H1 (cell line): ENCODE data around the gene USH1C. TPM values are rescaled to one million over a fixed set of nuclear protein-coding genes. Genes with fewer than 3 reads are reported as not detected.

Experiments
- CTCF ChIA-PET: fragments of 300-600 bp; sonication (Branson Sonifier 250); formaldehyde crosslinking; loops from one replicate; lab custom pipeline; 2021; ENCODE audit not compliant: partially characterized antibody; lab: Charles Lee
- POLR2A ChIA-PET: fragments of 300-600 bp; sonication (Branson Sonifier 250); formaldehyde crosslinking; loops from one replicate; lab custom pipeline; 2021; ENCODE audit warnings: inconsistent platforms; ENCODE audit not compliant: partially characterized antibody; lab: Charles Lee
- DNase-seq, 2 experiments: peaks; one replicate each; pipeline versions ENCODE4 v3.0.0 to v3.0.0-alpha.2; 2010 to 2022; ENCODE audit warnings: low spot score in 2 of 2, low read depth in 1 of 2, mixed read lengths in 1 of 2
- FAIRE-seq: peaks from 2 replicates; lab custom pipeline; 2011; peaks lifted over from hg19 to GRCh38; lab: Jason Lieb, UNC
- H2AFZ ChIP-seq: 2 replicates; pipeline ENCODE4 v1.8.1; 2012; ENCODE audit warnings: low read length, inconsistent platforms
- H2AK5ac ChIP-seq: 2 replicates; pipeline ENCODE4 v1.6.1; 2013; ENCODE audit warnings: low read depth, low read length
- H2BK120ac ChIP-seq: replicated peaks from 2 replicates; pipeline ENCODE3; 2013; ENCODE audit warnings: low read depth, low read length, inconsistent platforms
- H2BK12ac ChIP-seq: 2 replicates; pipeline ENCODE4 v1.6.1; 2013; ENCODE audit warnings: low read depth, low read length
- H2BK15ac ChIP-seq: 2 replicates; pipeline ENCODE4 v1.6.1; 2013; ENCODE audit warnings: low read length
- H2BK20ac ChIP-seq: 2 replicates; pipeline ENCODE4 v1.6.1; 2013; ENCODE audit warnings: low read length
- H2BK5ac ChIP-seq: 2 replicates; pipeline ENCODE4 v1.6.1; 2013; ENCODE audit warnings: low read depth, low read length
- H3K14ac ChIP-seq: 2 replicates; pipeline ENCODE4 v1.6.1; 2013; ENCODE audit warnings: inconsistent platforms; ENCODE audit not compliant: insufficient read length
- H3K18ac ChIP-seq: 2 replicates; pipeline ENCODE4 v1.6.1; 2013; ENCODE audit warnings: low read length; ENCODE audit errors: extremely low read depth
- H3K23ac ChIP-seq: 2 replicates; pipeline ENCODE4 v1.6.1; 2013; ENCODE audit warnings: inconsistent platforms; ENCODE audit not compliant: insufficient read length
- H3K23me2 ChIP-seq: 2 replicates; pipeline ENCODE4 v1.6.1; 2013; ENCODE audit warnings: low read depth, low read length
- H3K27ac ChIP-seq: 2 replicates; pipeline ENCODE4 v1.6.1; 2011; ENCODE audit warnings: low read depth, low read length, inconsistent platforms
- H3K27me3 ChIP-seq, 4 experiments: replicated peaks in 1 of 4; 1 replicate in 1 of 4; 2 replicates in 3 of 4; pipeline versions ENCODE4 v1.6.1 to v1.8.1; 2011 to 2013; ENCODE audit warnings: low read length in 3 of 4, mild to moderate bottlenecking in 3 of 4, inconsistent platforms in 2 of 4, mixed read lengths in 2 of 4, moderate library complexity in 1 of 4; ENCODE audit not compliant: control insufficient read depth in 3 of 4, insufficient read depth in 3 of 4; ENCODE audit errors: extremely low read depth in 1 of 4
- H3K36me3 ChIP-seq, 4 experiments: 2 replicates each; pipeline versions ENCODE4 v1.6.1 to v1.8.1; 2011 to 2013; ENCODE audit warnings: mild to moderate bottlenecking in 4 of 4, low read length in 3 of 4, moderate library complexity in 2 of 4, control low read depth in 1 of 4, inconsistent platforms in 1 of 4; ENCODE audit not compliant: insufficient read depth in 4 of 4, control insufficient read depth in 2 of 4
- H3K4ac ChIP-seq: replicated peaks from 2 replicates; pipeline ENCODE3; 2013; ENCODE audit warnings: low read length, low read depth, mixed read lengths, inconsistent platforms; ENCODE audit not compliant: insufficient read length
- H3K4me1 ChIP-seq, 4 experiments: replicated peaks in 1 of 4; 1 replicate in 1 of 4; 2 replicates in 3 of 4; pipeline versions ENCODE4 v1.6.1 to v1.8.1; 2011 to 2013; ENCODE audit warnings: low read length in 3 of 4, inconsistent platforms in 2 of 4, mixed read lengths in 1 of 4; ENCODE audit not compliant: insufficient read depth in 4 of 4, control insufficient read depth in 3 of 4
- H3K4me2 ChIP-seq, 2 experiments: 2 replicates each; pipeline versions ENCODE4 v1.6.1 to v1.8.1; 2011 to 2013; ENCODE audit warnings: low read depth in 2 of 2, low read length in 2 of 2, control low read depth in 1 of 2, inconsistent platforms in 1 of 2, mild to moderate bottlenecking in 1 of 2; ENCODE audit not compliant: insufficient read depth in 1 of 2
- H3K4me3 ChIP-seq, 4 experiments: fragments of 200-600, 300-600 bp in 1 of 4; sonication (generic), shearing (Covaris generic), sonication (Bioruptor Twin) in 1 of 4; 2 replicates each; pipeline versions ENCODE4 v1.5.1 to v1.8.1; 2011 to 2016; ENCODE audit warnings: low read length in 4 of 4, low read depth in 3 of 4, control low read depth in 2 of 4, inconsistent platforms in 2 of 4, mild to moderate bottlenecking in 2 of 4, mixed read lengths in 1 of 4, moderate library complexity in 1 of 4; ENCODE audit not compliant: insufficient read depth in 2 of 4; ENCODE audit errors: extremely low read depth in 1 of 4
- H3K56ac ChIP-seq: replicated peaks from 2 replicates; pipeline ENCODE3; 2013; ENCODE audit warnings: low read depth, mild to moderate bottlenecking, mixed read lengths, low read length, inconsistent platforms; ENCODE audit not compliant: insufficient read length
- H3K79me1 ChIP-seq: 2 replicates; pipeline ENCODE4 v1.6.1; 2013; ENCODE audit warnings: low read depth, low read length, control low read depth
- H3K79me2 ChIP-seq, 2 experiments: 2 replicates each; pipeline versions ENCODE4 v1.6.1 to v1.8.1; 2012 to 2013; ENCODE audit warnings: low read length in 2 of 2, mild to moderate bottlenecking in 2 of 2, inconsistent platforms in 1 of 2; ENCODE audit not compliant: insufficient read depth in 2 of 2, control insufficient read depth in 1 of 2
- H3K9ac ChIP-seq, 4 experiments: replicated peaks in 1 of 4; 1 replicate in 1 of 4; 2 replicates in 3 of 4; pipeline versions ENCODE4 v1.6.1 to v1.8.1; 2011 to 2013; ENCODE audit warnings: low read depth in 3 of 4, low read length in 3 of 4, control low read depth in 2 of 4, mild to moderate bottlenecking in 2 of 4, moderate library complexity in 2 of 4, inconsistent platforms in 1 of 4; ENCODE audit errors: extremely low read depth in 1 of 4
- H3K9me3 ChIP-seq, 2 experiments: 2 replicates each; pipeline versions ENCODE4 v1.6.1 to v1.8.1; 2012 to 2013; ENCODE audit warnings: mild to moderate bottlenecking in 2 of 2, moderate library complexity in 2 of 2, control low read depth in 1 of 2, inconsistent platforms in 1 of 2, low read depth in 1 of 2, low read length in 1 of 2, mixed read lengths in 1 of 2; ENCODE audit not compliant: insufficient read depth in 2 of 2
- H4K20me1 ChIP-seq, 2 experiments: replicated peaks in 1 of 2; 2 replicates each; pipeline versions ENCODE3 to v1.8.1; 2011 to 2013; ENCODE audit warnings: inconsistent platforms in 2 of 2, low read length in 2 of 2, mild to moderate bottlenecking in 1 of 2; ENCODE audit not compliant: insufficient read depth in 2 of 2, control insufficient read depth in 1 of 2
- H4K5ac ChIP-seq: 2 replicates; pipeline ENCODE4 v1.6.1; 2013; ENCODE audit warnings: low read length, low read depth, mixed read lengths, inconsistent platforms; ENCODE audit not compliant: insufficient read length
- H4K8ac ChIP-seq: 2 replicates; pipeline ENCODE4 v1.8.0; 2013; ENCODE audit warnings: mild to moderate bottlenecking, moderate library complexity, low read length, inconsistent platforms; ENCODE audit not compliant: insufficient read depth; ENCODE audit errors: extremely low read depth
- H4K91ac ChIP-seq: replicated peaks from 2 replicates; pipeline ENCODE3; 2013; ENCODE audit warnings: low read length, mixed read lengths, inconsistent platforms; ENCODE audit not compliant: insufficient read length
- BACH1 ChIP-seq: IDR thresholded peaks from 2 replicates; pipeline ENCODE4 v1.6.1; 2012; ENCODE audit warnings: low read length, improper control_type of control experiment
- GTF2F1 ChIP-seq: IDR thresholded peaks from 2 replicates; pipeline ENCODE4 v1.6.1; 2012; ENCODE audit warnings: low read depth, low read length, improper control_type of control experiment, borderline replicate concordance
- SP2 ChIP-seq: IDR thresholded peaks from 2 replicates; pipeline ENCODE4 v1.6.1; 2012; ENCODE audit warnings: mild to moderate bottlenecking, low read length, inconsistent platforms
- SRF ChIP-seq: IDR thresholded peaks from 2 replicates; pipeline ENCODE4 v1.6.1; 2011; ENCODE audit warnings: mild to moderate bottlenecking, low read depth, low read length, moderate library complexity
- SUZ12 ChIP-seq: fragments of 200-600 bp; sonication (generic); IDR thresholded peaks from 2 replicates; pipeline ENCODE4 v1.6.1; 2012; ENCODE audit warnings: mild to moderate bottlenecking, inconsistent platforms, low read length, moderate library complexity, mixed read lengths
- WGBS, 2 experiments: shearing (Covaris generic) in 1 of 2; methylation state at CpG; one replicate each; pipeline versions ENCODE4 v1.1.6 to v1.1.7; 2013 to 2015; ENCODE audit warnings: low lambda C conversion rate in 2 of 2, mixed read lengths in 2 of 2, inconsistent platforms in 1 of 2, low coverage in 1 of 2, missing lambda C conversion rate in 1 of 2; ENCODE audit not compliant: insufficient replicate concordance in 2 of 2, insufficient coverage in 1 of 2, insufficient read length in 1 of 2; ENCODE audit errors: extremely low coverage in 1 of 2, missing lambda C conversion rate in 1 of 2; 5-methylcytosine and 5-hydroxymethylcytosine counted together
- polyA plus RNA-seq, 7 experiments: library from polyadenylated mRNA; depleted of rRNA in 3 of 7; stranded (reverse) in 5 of 7; unstranded in 2 of 7; fragments of >200 nt in 5 of 7; fragments of 200-250 nt in 2 of 7; gene quantifications; 1 replicate in 5 of 7; 2 replicates in 1 of 7; 4 replicates in 1 of 7; pipeline versions ENCODE4 v1.2.1 to v1.2.3, GENCODE V29; 2011 to 2013; ENCODE audit warnings: missing spikeins in 2 of 7, mixed read lengths in 2 of 7
- total RNA-seq: library from RNA; stranded (reverse); fragmentation: NEBNext Ultra II Directional; extraction: Animal tissue kit (Norgen Biotek cat#: 25700); gene quantifications from 2 replicates; pipeline ENCODE4 v1.2.1, GENCODE V29; 2021
- TF ChIP-seq, protein P1 (sequence below): IDR thresholded peaks from 2 replicates; pipeline ENCODE4 v1.6.1; 2012; ENCODE audit warnings: low read length, inconsistent platforms
- TF ChIP-seq, protein P2 (sequence below): IDR thresholded peaks from 2 replicates; pipeline ENCODE4 v1.6.1; 2012; ENCODE audit warnings: inconsistent platforms

USH1C gene
- total and polyA plus RNA-seq, 2 of the 8 experiments (the other 6 are each of a cell fraction or from before 2014, with no cell fraction given) = 1.3 to 1.6 TPM

DNA sequence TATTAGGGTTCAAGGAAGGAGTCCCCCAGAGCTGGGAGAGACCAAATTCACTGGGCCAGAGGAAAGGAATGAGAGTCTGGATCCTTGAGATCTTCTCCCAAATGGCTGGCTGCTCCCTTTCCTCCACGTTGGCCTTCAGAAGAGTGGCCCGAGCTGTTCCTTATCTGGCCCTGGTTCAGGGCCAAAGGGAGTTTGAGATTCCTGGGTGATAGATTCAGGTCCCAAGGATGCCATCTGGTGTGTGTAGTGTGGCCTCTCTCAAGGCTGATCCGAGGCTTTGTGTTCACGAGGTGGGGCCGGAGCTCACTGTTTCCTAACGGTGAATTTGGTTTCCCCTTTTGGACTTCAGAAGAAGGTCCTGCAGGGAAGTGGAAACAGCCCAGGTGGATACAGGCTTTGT is 50.2 kb downstream of the USH1C start:
- Histone ChIP-seq H3K27me3 (peaks cover 0 to 2% (median 0%) of the 10 kb centered on the region in 4 experiments; a peak in 2 of 7 replicates), H2BK12ac (no peak overlapping the region), H3K9ac (no peak overlapping the region), H3K79me2 (no peaks in the 10 kb centered on the region), H3K79me1 (no peaks in the 10 kb centered on the region), H3K9me3 (no peaks in the 10 kb centered on the region), H3K4me3 (no peak overlapping the region), H3K4me1 (peaks cover 0 to 6% (median 2%) of the 10 kb centered on the region in 4 experiments; a peak in 3 of 7 replicates), H2BK120ac (no peak overlapping the region), H2AK5ac (no peak overlapping the region), H2BK15ac (no peak overlapping the region), H2BK20ac (no peak overlapping the region), H3K4ac (no peak overlapping the region), H3K14ac (no peak overlapping the region), H4K91ac (no peak overlapping the region), H3K36me3 (no peaks in the 10 kb centered on the region)
- POLR2A ChIA-PET = no interaction called here
- FAIRE-seq (no peak), DNase-seq (no peak)
- WGBS, 2 experiments = 75% methylated on average over 5 of the region's 6 CpGs; no CpG with 5 or more reads in 1 of the 2 experiments
- TF ChIP-seq, protein P1, sequence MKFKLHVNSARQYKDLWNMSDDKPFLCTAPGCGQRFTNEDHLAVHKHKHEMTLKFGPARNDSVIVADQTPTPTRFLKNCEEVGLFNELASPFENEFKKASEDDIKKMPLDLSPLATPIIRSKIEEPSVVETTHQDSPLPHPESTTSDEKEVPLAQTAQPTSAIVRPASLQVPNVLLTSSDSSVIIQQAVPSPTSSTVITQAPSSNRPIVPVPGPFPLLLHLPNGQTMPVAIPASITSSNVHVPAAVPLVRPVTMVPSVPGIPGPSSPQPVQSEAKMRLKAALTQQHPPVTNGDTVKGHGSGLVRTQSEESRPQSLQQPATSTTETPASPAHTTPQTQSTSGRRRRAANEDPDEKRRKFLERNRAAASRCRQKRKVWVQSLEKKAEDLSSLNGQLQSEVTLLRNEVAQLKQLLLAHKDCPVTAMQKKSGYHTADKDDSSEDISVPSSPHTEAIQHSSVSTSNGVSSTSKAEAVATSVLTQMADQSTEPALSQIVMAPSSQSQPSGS = no peak
- TF ChIP-seq SP2 (no peak), BACH1 (no peak), GTF2F1 (no peak), SUZ12 (no peak), SRF (no peak)
- TF ChIP-seq, protein P2, sequence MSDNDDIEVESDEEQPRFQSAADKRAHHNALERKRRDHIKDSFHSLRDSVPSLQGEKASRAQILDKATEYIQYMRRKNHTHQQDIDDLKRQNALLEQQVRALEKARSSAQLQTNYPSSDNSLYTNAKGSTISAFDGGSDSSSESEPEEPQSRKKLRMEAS = no peak
- TF ChIP-seq, all 59 proteins: peak for 0
- H4K8ac ChIP-seq = no peak overlapping the region
- H3K23ac ChIP-seq = no peak overlapping the region
- H3K4me2 ChIP-seq = no peak overlapping the region
- no peak overlapping the region for H3K18ac ChIP-seq
- no peak overlapping the region for H2BK5ac ChIP-seq
- CTCF ChIA-PET = interaction anchor here (0.6 to 44.8 kb wide), 9 partner anchors 11 to 97 kb away, joined by 3 to 1414 read pairs (median 8); partner anchors contain the start of gene KCNJ11
- no peak overlapping the region for H3K56ac ChIP-seq
- H4K5ac ChIP-seq = no peak overlapping the region
- no peak overlapping the region for H3K27ac ChIP-seq
- no peaks in the 10 kb centered on the region for H3K23me2 ChIP-seq
- no peaks in the 10 kb centered on the region for H4K20me1 ChIP-seq
- no peak overlapping the region for H2AFZ ChIP-seq
